IMR-90 (cell line): ENCODE measurements around the gene SUGT1. TPM values are rescaled to one million over a fixed set of nuclear protein-coding genes. Genes with fewer than 3 reads are reported as not detected.

ENCODE experiments used
- ATAC-seq: fragments of 200-7000 bp; cut with Tn5 transposase; 2 replicates; pipeline ENCODE4 v1.9.1; 2020; ENCODE audit warnings: low read depth, mild to moderate bottlenecking, moderate library complexity
- BruUV-seq: library from RNA; stranded (reverse); fragments of 400-500 nt; replicated peaks from 2 replicates; lab custom pipeline; 2021; lab: Mats Ljungman, UMichigan
- CTCF ChIA-PET: fragments of 300-600 bp; formaldehyde crosslinking; extraction: SDS; loops from one replicate; lab custom pipeline; 2021; ENCODE audit warnings: antibody characterized with exemption; lab: Yijun Ruan, JAX
- POLR2A ChIA-PET: fragments of 300-600 bp; sonication (Branson Sonifier 250); formaldehyde crosslinking; loops from one replicate; lab custom pipeline; 2022; ENCODE audit warnings: antibody characterized with exemption; ENCODE audit not compliant: unreplicated experiment; lab: Charles Lee
- DNase-seq: peaks from one replicate; pipeline ENCODE4 v3.0.0; 2013
- H2AFZ ChIP-seq: replicated peaks from 2 replicates; pipeline ENCODE3; 2013; ENCODE audit warnings: low read length, mild to moderate bottlenecking; ENCODE audit not compliant: poor library complexity
- H2AK5ac ChIP-seq: 2 replicates; pipeline ENCODE4 v1.6.1; 2013; ENCODE audit warnings: low read depth, low read length, inconsistent platforms
- H2AK9ac ChIP-seq: replicated peaks from 2 replicates; pipeline ENCODE3; 2013; ENCODE audit warnings: mild to moderate bottlenecking, low read depth, low read length, moderate library complexity; ENCODE audit not compliant: poor library complexity
- H2BK120ac ChIP-seq: 2 replicates; pipeline ENCODE4 v1.6.1; 2013; ENCODE audit warnings: low read depth, low read length, inconsistent platforms
- H2BK15ac ChIP-seq: 3 replicates; pipeline ENCODE4 v1.6.1; 2013; ENCODE audit warnings: low read depth, low read length, inconsistent platforms
- H2BK20ac ChIP-seq: 2 replicates; pipeline ENCODE4 v1.6.1; 2013; ENCODE audit warnings: low read depth, mild to moderate bottlenecking, inconsistent platforms, low read length, moderate library complexity
- H2BK5ac ChIP-seq: 2 replicates; pipeline ENCODE4 v1.6.1; 2013; ENCODE audit warnings: mild to moderate bottlenecking, low read depth, low read length, inconsistent platforms; ENCODE audit not compliant: poor library complexity, severe bottlenecking
- H3K14ac ChIP-seq: replicated peaks from 2 replicates; pipeline ENCODE4 v1.6.1; 2013; ENCODE audit warnings: low read depth, low read length, inconsistent platforms
- H3K18ac ChIP-seq: 2 replicates; pipeline ENCODE4 v1.6.1; 2013; ENCODE audit warnings: low read depth, low read length, control low read depth
- H3K23ac ChIP-seq: 2 replicates; pipeline ENCODE4 v1.6.1; 2013; ENCODE audit warnings: low read depth, low read length, inconsistent platforms
- H3K27ac ChIP-seq: 2 replicates; pipeline ENCODE4 v1.5.1; 2013; ENCODE audit warnings: mild to moderate bottlenecking, control low read depth, low read length; ENCODE audit not compliant: insufficient read depth
- H3K27me3 ChIP-seq: 2 replicates; pipeline ENCODE4 v1.6.1; 2013; ENCODE audit warnings: low read length; ENCODE audit not compliant: control insufficient read depth, insufficient read depth
- H3K36me3 ChIP-seq: 2 replicates; pipeline ENCODE4 v1.6.1; 2013; ENCODE audit warnings: low read length, mixed read lengths; ENCODE audit not compliant: control insufficient read depth, insufficient read depth
- H3K4ac ChIP-seq: 2 replicates; pipeline ENCODE4 v1.6.1; 2013; ENCODE audit warnings: low read depth, low read length, inconsistent platforms
- H3K4me1 ChIP-seq: 2 replicates; pipeline ENCODE4 v1.6.1; 2013; ENCODE audit warnings: low read length, mixed read lengths; ENCODE audit not compliant: control insufficient read depth, insufficient read depth
- H3K4me2 ChIP-seq: 2 replicates; pipeline ENCODE4 v1.6.1; 2013; ENCODE audit warnings: low read depth, mild to moderate bottlenecking, control low read depth, low read length, moderate library complexity
- H3K4me3 ChIP-seq: 2 replicates; pipeline ENCODE4 v1.5.1; 2013; ENCODE audit warnings: low read depth, mild to moderate bottlenecking, control low read depth, low read length, moderate library complexity; ENCODE audit not compliant: insufficient read depth
- H3K56ac ChIP-seq: 2 replicates; pipeline ENCODE4 v1.6.1; 2013; ENCODE audit warnings: low read length, inconsistent platforms; ENCODE audit not compliant: insufficient read depth; ENCODE audit errors: extremely low read depth
- H3K79me1 ChIP-seq, 2 experiments: 2 replicates each; pipeline ENCODE4 v1.6.1; 2013; ENCODE audit warnings: low read length in 2 of 2, inconsistent platforms in 1 of 2, low read depth in 1 of 2
- H3K9ac ChIP-seq: 2 replicates; pipeline ENCODE4 v1.6.1; 2013; ENCODE audit warnings: low read depth, low read length, control low read depth
- H3K9me1 ChIP-seq: 2 replicates; pipeline ENCODE4 v1.6.1; 2013; ENCODE audit warnings: low read length, inconsistent platforms; ENCODE audit not compliant: insufficient read depth
- H3K9me3 ChIP-seq: 2 replicates; pipeline ENCODE4 v1.6.1; 2013; ENCODE audit warnings: low read length; ENCODE audit not compliant: control insufficient read depth, insufficient read depth
- H4K20me1 ChIP-seq: 2 replicates; pipeline ENCODE4 v1.6.1; 2013; ENCODE audit warnings: low read length, inconsistent platforms; ENCODE audit not compliant: insufficient read depth
- H4K5ac ChIP-seq: 2 replicates; pipeline ENCODE4 v1.6.1; 2013; ENCODE audit warnings: mild to moderate bottlenecking, low read depth, low read length, control low read depth
- H4K8ac ChIP-seq, 2 experiments: 2 replicates each; pipeline ENCODE4 v1.6.1; 2013; ENCODE audit warnings: low read depth in 2 of 2, low read length in 2 of 2, control low read depth in 1 of 2, inconsistent platforms in 1 of 2
- H4K91ac ChIP-seq: 2 replicates; pipeline ENCODE4 v1.6.1; 2013; ENCODE audit warnings: low read depth, low read length, inconsistent platforms; ENCODE audit not compliant: insufficient read depth
- CHD1 ChIP-seq: IDR thresholded peaks from 2 replicates; pipeline ENCODE4 v1.6.1; 2012; ENCODE audit warnings: low read depth, low read length, improper control_type of control experiment
- MAZ ChIP-seq: IDR thresholded peaks from 2 replicates; pipeline ENCODE4 v1.6.1; 2012; ENCODE audit warnings: low read depth, mild to moderate bottlenecking, low read length, improper control_type of control experiment, moderate library complexity, borderline replicate concordance
- NFE2L2 ChIP-seq: fragments of 150-350 bp; IDR thresholded peaks from 2 replicates; pipeline ENCODE4 v1.6.1; 2016; ENCODE audit warnings: low read depth, mild to moderate bottlenecking, low read length
- RAD21 ChIP-seq: IDR thresholded peaks from 2 replicates; pipeline ENCODE4 v1.6.1; 2012; ENCODE audit warnings: low read length, improper control_type of control experiment
- WGBS, 2 experiments: methylation state at CpG; one replicate each; pipeline versions ENCODE4 v1.1.5 to v1.1.7; 2013; ENCODE audit warnings: missing lambda C conversion rate in 2 of 2; ENCODE audit not compliant: insufficient read length in 1 of 2; ENCODE audit errors: extremely low coverage in 2 of 2; 5-methylcytosine and 5-hydroxymethylcytosine counted together
- dilution Hi-C: fragments of 300-500 bp; cut with HindIII; formaldehyde crosslinking; loops from one replicate; pipeline ENCODE4 v1.14.3; 2018; ENCODE audit warnings: low sequenced_read_pairs; ENCODE audit not compliant: unreplicated experiment
- in situ Hi-C: fragments of 300-500 bp; cut with MboI; formaldehyde crosslinking; loops from 3 replicates; pipeline ENCODE4 v1.14.3; 2019; ENCODE audit warnings: low sequenced_read_pairs, inconsistent platforms, mixed read lengths
- intact Hi-C: fragments of 100-400 bp; cut with micrococcal nuclease; formaldehyde crosslinking; loops from 2 replicates; pipeline ENCODE4 v1.10.0; 2022
- polyA plus RNA-seq, 3 experiments: library from polyadenylated mRNA; depleted of rRNA; stranded (reverse); fragments of >200 nt; gene quantifications; 2 replicates each; pipeline ENCODE4 v1.2.3, GENCODE V29; 2012; ENCODE audit warnings: low replicate concordance in 1 of 3
- total RNA-seq: library from RNA; depleted of rRNA; stranded (reverse); fragments of >200 nt; gene quantifications from 2 replicates; pipeline ENCODE4 v1.2.3, GENCODE V29; 2012

SUGT1 gene
- total and polyA plus RNA-seq, 2 of the 4 experiments (the other 2 are of a cell fraction), result 21.5 to 24.6 TPM

GRCh38 chr13:52686376-52686775, 33.7 kb downstream of the SUGT1 start:
- Histone ChIP-seq H2BK5ac (no peak overlapping the region), H2AK9ac (no peak overlapping the region), H3K27me3 (no peaks in the 10 kb centered on the region), H2BK20ac (no peak overlapping the region), H3K79me1 (peaks cover 9 to 10% of the 10 kb centered on the region in 2 experiments; a peak in 3 of 4 replicates), H2AFZ (no peak overlapping the region), H2AK5ac (no peak overlapping the region), H2BK15ac (no peak overlapping the region), H3K9me3 (no peaks in the 10 kb centered on the region), H3K4me1 (no peaks in the 10 kb centered on the region), H3K56ac (no peak overlapping the region), H4K91ac (no peak overlapping the region), H3K4ac (no peak overlapping the region), H3K18ac (no peak overlapping the region), H3K23ac (no peak overlapping the region), H3K4me2 (no peak overlapping the region; the same call in 1 of the 2 replicates), H2BK120ac (no peak overlapping the region), H3K9ac (no peak overlapping the region), H3K27ac (no peak overlapping the region), H4K5ac (no peak overlapping the region), H3K14ac (no peak overlapping the region), H3K4me3 (no peak overlapping the region), H3K9me1 (no peaks in the 10 kb centered on the region), H4K20me1 (no peaks in the 10 kb centered on the region), H4K8ac (no peak overlapping the region), H3K36me3 (peaks cover 25% of the 10 kb centered on the region)
- ChIA-PET POLR2A (no interaction called here), CTCF (no interaction called here)
- WGBS, 2 experiments, result no CpG with 5 or more reads among the region's 4 CpGs
- dilution Hi-C loops (no loop called here), in situ Hi-C loops (no loop called here), intact Hi-C loops (no loop called here)
- TF ChIP-seq NFE2L2, result no peak
- no peak for TF ChIP-seq CHD1
- no peak for TF ChIP-seq MAZ
- no peak for TF ChIP-seq RAD21
- DNase-seq (no peak), ATAC-seq (no peak)
- BruUV-seq, result no TSS peak
